ENCODE data around the gene MEI4. TPM values are rescaled to one million over a fixed set of nuclear protein-coding genes. Genes with fewer than 3 reads are reported as not detected.

The MEI4 gene
- total and polyA plus RNA-seq, 10 of the 15 experiments (the other 5 are each of a cell fraction or from before 2014, with no cell fraction given) = 0.03 to 0.04 (median 0.03) TPM; not detected in 7

GRCh38 chr6:77776441-77776840, 123.6 kb downstream of the MEI4 start (continued):
- TF ChIP-seq RAD21 (IDR thresholded peaks at IDR 0.05; ENCODE audit: insufficient read depth, low read depth, low read length) (no peak), SP1 (IDR thresholded peaks at IDR 0.05; ENCODE audit: low read depth, low read length) (no peak), EP300 (IDR thresholded peaks at IDR 0.05; ENCODE audit: borderline replicate concordance in 1 of 2, control insufficient read depth in 1 of 2, low read depth in 2 of 2, low read length in 2 of 2) (no peak), ZZZ3 (IDR thresholded peaks at IDR 0.05; ENCODE audit: control insufficient read depth, insufficient read length, low read depth) (no peak), HDAC2 (IDR thresholded peaks at IDR 0.05) (no peak)

GRCh38 chr6:77778527-77778926, 125.7 kb downstream of the MEI4 start:
- DNase-seq (ENCODE audit: low read depth, low spot score) (no peak), FAIRE-seq (no peak), ATAC-seq (no peak)
- no peak overlapping the region for H2AFZ ChIP-seq (ENCODE audit: control insufficient read depth, low read depth, low read length)
- H3K36me3 ChIP-seq (ENCODE audit: control insufficient read depth in 2 of 2, insufficient read depth in 2 of 2, low read length in 1 of 2) = no peaks in the 10 kb centered on the region
- H3K9ac ChIP-seq (ENCODE audit: control insufficient read depth, insufficient read depth, low read length) = no peak overlapping the region
- ChIA-PET SMC1A (ENCODE audit: uncharacterized antibody, unreplicated experiment) (no interaction called here), CTCF (interaction anchor here (0.7 kb wide), 1 partner anchor 147 kb away, joined by 3 read pairs; no protein-coding TSS in a partner anchor), POLR2A (no interaction called here), RAD21 (ENCODE audit: unreplicated experiment) (no interaction called here)
- H3K4me3 ChIP-seq = no peak overlapping the region
- no peaks in the 10 kb centered on the region for H3K79me2 ChIP-seq (ENCODE audit: control insufficient read depth, insufficient read depth, low read length)
- no TSS peak for BruUV-seq (replicated peaks)
- WGBS (ENCODE audit: insufficient coverage, insufficient replicate concordance, low lambda C conversion rate, missing lambda C conversion rate) = 28% methylated on average over 4 of the region's 4 CpGs
- H3K4me1 ChIP-seq (ENCODE audit: control insufficient read depth, insufficient read depth, low read length) = no peaks in the 10 kb centered on the region
- in situ Hi-C loops (cut with MboI) (no loop called here), intact Hi-C loops (cut with micrococcal nuclease; ENCODE audit: unreplicated experiment) (no loop called here)
- H4K20me1 ChIP-seq (ENCODE audit: control insufficient read depth, insufficient read depth) = no peaks in the 10 kb centered on the region
- no peak overlapping the region for H3K27ac ChIP-seq (ENCODE audit: control insufficient read depth, insufficient read depth)
- H3K4me2 ChIP-seq (ENCODE audit: control insufficient read depth, insufficient read depth) = no peak overlapping the region
- TF ChIP-seq SREBF1 (IDR thresholded peaks at IDR 0.05; ENCODE audit: low read length) (no peak), USF2 (IDR thresholded peaks at IDR 0.05; ENCODE audit: borderline replicate concordance, low read depth, low read length) (no peak), BMI1 (IDR thresholded peaks at IDR 0.05; ENCODE audit: borderline replicate concordance) (no peak), CBX3 (IDR thresholded peaks at IDR 0.05; ENCODE audit: borderline replicate concordance, low read depth) (no peak), ETV6 (conservative IDR thresholded peaks at IDR 0.05 in 1 of 2, IDR thresholded peaks at IDR 0.05 in 1 of 2; ENCODE audit: borderline replicate concordance in 1 of 2, low read depth in 1 of 2) (no peak)
- TF ChIP-seq, protein P1, sequence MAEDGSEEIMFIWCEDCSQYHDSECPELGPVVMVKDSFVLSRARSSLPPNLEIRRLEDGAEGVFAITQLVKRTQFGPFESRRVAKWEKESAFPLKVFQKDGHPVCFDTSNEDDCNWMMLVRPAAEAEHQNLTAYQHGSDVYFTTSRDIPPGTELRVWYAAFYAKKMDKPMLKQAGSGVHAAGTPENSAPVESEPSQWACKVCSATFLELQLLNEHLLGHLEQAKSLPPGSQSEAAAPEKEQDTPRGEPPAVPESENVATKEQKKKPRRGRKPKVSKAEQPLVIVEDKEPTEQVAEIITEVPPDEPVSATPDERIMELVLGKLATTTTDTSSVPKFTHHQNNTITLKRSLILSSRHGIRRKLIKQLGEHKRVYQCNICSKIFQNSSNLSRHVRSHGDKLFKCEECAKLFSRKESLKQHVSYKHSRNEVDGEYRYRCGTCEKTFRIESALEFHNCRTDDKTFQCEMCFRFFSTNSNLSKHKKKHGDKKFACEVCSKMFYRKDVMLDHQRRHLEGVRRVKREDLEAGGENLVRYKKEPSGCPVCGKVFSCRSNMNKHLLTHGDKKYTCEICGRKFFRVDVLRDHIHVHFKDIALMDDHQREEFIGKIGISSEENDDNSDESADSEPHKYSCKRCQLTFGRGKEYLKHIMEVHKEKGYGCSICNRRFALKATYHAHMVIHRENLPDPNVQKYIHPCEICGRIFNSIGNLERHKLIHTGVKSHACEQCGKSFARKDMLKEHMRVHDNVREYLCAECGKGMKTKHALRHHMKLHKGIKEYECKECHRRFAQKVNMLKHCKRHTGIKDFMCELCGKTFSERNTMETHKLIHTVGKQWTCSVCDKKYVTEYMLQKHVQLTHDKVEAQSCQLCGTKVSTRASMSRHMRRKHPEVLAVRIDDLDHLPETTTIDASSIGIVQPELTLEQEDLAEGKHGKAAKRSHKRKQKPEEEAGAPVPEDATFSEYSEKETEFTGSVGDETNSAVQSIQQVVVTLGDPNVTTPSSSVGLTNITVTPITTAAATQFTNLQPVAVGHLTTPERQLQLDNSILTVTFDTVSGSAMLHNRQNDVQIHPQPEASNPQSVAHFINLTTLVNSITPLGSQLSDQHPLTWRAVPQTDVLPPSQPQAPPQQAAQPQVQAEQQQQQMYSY (CRISPR knock-in tag; IDR thresholded peaks at IDR 0.05) = no peak
- no peaks in the 10 kb centered on the region for H3K9me3 ChIP-seq (replicated peaks; ENCODE audit: control insufficient read depth, insufficient read depth, low read length)
- no peaks in the 10 kb centered on the region for H3K27me3 ChIP-seq (replicated peaks in 1 of 2; ENCODE audit: control insufficient read depth in 2 of 2, insufficient read depth in 2 of 2, low read length in 1 of 2)

Data from GM12878 (cell line).